ENCODE data around the gene RFXAP.
"Not testable (repeated sequence)": the region's sequence is repeated elsewhere in the genome, so short reads cannot be mapped to it uniquely, and the experiment has no call there.

RFXAP gene, protein sequence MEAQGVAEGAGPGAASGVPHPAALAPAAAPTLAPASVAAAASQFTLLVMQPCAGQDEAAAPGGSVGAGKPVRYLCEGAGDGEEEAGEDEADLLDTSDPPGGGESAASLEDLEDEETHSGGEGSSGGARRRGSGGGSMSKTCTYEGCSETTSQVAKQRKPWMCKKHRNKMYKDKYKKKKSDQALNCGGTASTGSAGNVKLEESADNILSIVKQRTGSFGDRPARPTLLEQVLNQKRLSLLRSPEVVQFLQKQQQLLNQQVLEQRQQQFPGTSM

DNA sequence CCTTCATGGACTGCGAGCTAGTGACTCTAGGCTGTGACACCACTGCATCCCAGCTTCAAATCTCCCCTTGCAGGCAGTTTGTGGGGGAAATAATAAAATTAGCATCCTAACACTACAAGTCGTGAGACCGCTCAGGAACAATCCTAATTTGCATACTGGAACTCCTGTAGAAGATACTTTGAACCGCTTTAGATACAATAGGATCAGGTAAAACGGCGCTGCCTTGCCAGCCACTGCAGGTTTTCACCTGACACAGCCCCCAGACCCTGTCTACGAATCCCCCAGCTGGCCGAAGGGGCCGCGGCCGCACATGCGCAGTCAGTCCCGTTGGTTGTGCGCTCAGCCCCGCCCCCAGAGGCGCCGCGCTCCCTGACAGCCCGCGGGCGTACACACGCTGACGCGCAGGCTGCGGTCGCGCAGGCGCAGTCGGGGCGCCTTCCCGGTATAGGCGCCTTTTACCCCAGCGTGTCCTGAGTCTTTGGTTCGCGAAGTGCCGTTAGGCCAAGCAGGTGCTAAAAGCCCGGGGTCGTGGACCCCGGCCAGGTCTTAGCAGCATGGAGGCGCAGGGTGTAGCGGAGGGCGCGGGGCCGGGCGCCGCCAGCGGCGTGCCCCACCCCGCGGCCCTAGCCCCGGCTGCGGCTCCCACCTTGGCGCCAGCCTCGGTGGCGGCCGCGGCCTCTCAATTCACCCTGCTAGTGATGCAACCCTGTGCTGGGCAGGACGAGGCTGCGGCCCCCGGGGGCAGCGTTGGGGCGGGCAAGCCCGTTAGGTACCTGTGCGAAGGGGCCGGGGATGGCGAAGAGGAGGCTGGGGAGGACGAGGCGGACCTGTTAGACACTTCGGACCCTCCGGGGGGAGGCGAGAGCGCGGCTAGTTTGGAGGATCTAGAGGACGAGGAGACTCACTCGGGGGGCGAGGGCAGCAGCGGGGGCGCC, at the start of gene RFXAP:
TSS of gene RFXAP (plus strand) at position 419 of the 935 bp plus-strand sequence. CDS start at position 555, 136 bp downstream.
- DNase-seq (ENCODE audit: low read depth in 2 of 2) = peak; percentile 80 to 81

DNA sequence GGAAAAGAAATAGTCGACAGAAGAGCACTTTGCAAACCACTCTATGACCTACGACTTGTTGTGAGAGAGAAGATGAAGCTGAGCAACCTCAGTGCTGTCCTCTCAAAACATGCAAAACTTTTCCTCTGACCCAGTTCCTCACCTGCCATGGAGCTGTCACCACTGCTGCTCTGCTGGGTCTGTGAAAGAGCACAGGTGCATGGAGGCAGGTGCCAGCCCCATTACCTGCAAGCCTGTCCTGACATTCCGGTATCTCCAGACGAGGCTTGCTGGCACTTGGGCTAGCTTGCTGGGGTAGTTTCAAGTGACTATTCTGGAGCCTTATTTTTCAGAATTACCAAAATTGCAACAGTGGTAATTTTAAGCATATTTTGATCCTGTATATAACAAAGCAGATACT, 49.5 kb upstream of the RFXAP start:
- DNase-seq (ENCODE audit: low read depth in 2 of 2) = no peak

DNA sequence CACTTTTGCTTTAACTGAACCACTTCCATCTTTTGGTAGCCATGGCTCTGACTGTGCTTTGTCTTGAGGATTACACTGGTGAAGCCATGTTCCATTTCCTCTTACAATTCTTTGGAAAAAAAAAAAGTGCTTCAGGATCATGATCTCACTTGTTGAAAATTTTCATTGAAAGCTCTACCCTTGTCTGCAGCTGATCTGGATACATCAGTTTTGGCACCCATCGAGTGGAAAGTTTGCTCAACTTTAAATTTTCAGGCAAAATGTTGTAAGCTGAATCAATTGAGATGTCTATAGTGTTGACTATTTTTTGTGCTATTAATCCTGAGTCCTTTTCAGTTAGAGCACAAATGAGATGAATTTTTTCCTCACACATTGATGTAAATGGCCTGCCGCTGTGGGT, 48.3 kb upstream of the RFXAP start:
- DNase-seq (ENCODE audit: low read depth in 2 of 2) = no peak

DNA sequence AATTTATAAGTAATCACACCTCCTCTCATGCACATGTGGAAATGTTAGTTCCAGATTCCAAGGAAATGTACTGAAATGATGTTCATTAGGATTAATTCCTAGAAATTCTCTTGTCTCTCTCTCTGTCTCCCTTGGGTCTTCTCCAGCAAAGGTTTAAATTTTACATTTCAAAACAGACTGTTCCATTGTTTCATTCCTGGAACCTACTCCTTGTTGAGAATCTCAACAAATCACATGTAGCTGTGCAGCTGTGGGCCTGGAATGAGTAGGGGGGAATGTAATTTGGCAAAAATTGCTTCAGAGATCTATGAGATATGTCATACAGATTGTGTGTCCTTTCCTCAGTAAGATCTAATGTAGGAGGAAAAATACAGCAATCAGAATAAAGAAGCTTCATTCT, 46.2 kb upstream of the RFXAP start:
- no peak for DNase-seq (ENCODE audit: low read depth in 2 of 2)

DNA sequence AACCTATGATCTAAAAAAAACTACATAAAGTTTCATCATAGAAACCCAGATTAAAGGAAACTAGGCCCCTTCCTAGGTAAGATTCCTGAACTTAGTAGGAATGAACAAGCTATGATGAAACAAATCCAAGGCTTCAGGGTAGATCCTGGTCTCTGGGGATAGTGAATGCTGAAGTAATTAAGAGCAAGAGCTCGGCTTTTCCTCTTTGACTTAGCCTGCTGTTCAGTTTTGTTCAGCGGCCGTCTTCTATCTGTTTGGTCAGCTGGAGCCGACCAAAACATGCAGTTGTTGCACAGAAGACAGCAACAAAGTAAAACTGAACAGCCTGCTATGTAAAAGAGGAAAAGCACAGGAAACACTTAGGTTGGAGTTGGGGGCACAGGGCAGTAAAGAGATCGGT, 44.1 kb upstream of the RFXAP start:
- DNase-seq (ENCODE audit: low read depth in 2 of 2) = no peak

DNA sequence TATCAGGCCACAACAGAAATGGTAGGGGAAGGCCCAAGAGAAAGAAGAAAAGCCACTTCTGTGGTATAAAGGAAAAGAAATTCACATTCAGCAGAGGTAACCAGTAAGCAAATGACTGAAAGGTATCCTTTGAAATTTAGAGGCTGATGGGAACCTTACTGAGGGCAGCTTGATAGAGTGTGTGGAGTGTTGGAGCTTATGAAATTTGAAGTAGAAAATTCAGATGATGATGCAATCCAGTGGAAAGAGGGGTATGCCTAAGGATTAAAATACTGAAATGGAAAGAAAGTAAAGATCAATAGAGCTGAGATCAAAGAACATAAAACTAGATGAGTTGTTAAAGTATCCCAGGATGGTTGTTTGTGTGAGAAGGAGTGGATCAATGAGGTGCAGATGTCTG, 42.8 kb upstream of the RFXAP start:
- DNase-seq (ENCODE audit: low read depth in 2 of 2) = no peak

DNA sequence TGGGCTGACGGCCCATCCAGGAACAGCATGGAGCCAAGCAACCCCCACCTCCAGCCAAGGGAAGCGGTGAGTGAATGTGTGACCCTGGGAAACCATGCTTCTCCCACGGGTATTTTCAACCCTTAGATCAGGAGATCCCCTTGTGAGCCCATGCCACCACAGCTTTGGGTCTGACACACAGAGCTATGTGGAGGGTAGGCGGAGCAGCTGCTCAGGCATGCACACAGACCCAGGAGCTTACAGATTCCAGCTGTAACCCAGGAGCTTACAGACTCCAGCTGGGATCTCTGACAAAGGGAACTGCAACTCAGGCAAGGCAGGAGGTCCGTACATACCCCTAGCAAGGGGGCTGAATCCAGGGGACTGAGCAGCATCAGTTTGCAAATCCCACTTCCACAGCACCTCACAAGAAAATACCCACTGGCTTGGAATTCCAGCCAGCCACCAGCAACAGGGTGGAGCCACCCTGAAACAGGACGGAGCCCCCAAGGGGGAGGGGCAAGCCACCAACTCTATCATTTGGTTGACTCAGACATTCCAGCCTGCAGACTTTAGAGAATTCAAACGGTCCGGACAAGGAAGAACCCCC, 40.8 kb upstream of the RFXAP start:
- no peak for DNase-seq (ENCODE audit: low read depth in 2 of 2)

DNA sequence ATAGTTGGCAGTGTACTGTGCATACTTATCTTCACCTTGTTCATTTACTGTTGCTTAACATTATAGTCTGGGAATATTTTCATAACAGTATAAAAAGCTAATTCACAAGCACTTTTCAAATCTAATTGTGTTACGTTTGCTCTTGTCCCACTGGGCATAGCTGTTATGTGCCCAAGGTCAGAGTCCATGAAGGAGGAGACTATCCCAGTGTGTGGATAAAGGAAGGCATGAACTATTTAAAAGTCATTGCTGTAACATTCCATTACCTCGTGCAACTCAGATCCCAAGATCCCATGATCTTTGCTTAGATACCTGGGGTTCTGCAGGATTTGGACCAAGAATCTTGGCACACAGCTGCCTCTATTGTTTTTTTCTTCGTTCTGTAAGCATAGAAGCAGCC, 35.1 kb upstream of the RFXAP start:
- DNase-seq (ENCODE audit: low read depth in 2 of 2) = no peak

DNA sequence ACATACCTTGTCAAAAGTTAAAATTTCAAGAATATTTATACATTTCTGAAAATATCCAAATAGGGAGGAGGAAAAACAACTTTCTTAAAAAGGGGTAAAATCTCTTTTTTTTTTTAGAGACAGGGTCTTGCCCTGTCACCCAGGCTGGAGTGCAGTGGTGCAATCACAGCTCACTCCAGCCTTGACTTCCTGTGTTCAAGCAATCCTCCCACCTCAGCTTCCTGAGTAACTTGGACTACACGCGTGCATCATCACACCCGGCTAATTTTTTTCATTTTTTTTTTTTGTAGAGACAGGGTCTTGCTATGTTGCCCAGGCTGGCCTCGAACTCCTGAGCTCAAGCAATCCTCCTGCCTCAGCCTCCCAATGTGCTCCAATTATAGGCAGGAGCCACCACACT, 32.8 kb upstream of the RFXAP start:
- not testable (repeated sequence) for DNase-seq (ENCODE audit: low read depth in 2 of 2)

DNA sequence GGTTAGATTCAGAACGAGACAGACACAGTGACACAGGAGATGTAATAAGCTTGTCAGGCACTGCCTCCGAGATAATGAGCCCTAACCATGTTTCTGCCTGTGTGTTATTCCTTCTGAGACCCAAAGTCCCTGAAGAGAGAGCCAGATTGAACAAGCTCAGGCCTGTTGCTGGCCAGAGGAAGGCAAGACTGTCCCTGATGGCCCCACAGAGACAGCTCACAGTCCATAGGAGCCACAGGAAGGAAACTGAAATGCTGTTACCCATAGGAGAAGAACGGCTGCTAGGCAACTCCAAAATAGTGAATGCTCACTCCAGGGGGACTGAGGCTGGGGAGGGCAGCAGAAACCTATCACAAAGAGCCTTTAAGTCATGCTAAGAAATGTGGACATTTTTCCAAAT, 31.8 kb upstream of the RFXAP start:
- no peak for DNase-seq (ENCODE audit: low read depth in 2 of 2)

DNA sequence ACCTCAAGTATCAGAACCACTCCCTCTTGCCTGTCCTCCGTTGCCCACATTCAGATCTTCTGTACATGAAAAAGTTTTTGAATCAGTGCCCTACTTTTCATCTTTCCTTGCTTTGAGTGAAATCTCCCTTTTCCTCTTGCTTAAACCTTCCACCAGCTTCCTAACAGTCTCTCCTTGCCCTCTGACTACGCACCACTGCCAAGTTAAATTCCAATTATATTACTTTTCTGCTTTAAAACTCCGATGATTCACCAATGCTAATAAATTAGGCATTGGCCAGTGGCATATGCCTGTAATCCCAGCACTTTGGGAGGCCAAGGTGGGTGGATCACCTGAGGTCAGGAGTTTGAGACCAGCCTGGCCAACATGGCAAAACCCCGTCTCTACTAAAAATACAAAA, 30.7 kb upstream of the RFXAP start:
- DNase-seq (ENCODE audit: low read depth in 2 of 2) = no peak

DNA sequence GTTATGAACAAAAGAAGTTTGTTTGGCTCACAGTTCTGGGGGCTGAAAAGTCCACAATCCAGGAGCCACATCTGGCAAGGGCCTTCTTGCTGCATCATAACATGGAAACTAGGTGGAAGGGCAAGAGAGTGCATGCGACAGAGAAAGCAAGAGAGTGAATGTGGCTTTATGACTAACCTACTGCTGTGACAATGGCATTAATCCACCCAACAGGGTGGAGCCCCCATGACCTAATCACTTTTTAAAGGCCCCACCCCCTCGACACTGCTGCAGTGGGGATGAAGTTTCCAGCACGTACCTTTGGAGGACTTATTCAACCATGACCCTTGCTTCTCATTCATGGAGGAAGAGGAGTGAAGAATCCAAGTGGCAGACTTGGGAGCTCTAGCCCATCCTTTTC, 30.0 kb upstream of the RFXAP start:
- no peak for DNase-seq (ENCODE audit: low read depth in 2 of 2)

DNA sequence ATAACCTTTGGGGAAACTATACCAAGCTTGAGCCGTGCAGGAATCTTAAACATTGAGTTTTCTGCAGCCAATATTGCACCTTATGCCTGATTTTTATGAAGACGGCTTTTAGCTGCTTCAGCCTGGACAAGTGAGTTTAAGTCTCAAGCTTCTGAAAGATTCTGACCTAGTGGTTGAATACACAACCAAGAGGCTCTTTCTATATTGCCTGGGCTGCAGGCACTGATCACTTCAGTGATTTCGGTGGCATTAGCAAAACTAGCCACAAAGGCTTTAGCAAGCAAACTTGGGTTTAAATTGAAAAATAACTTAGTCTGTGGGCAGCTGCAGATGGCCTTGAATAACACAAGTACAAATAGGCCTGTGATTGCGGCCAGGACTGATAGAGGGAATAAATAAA, 29.3 kb upstream of the RFXAP start:
- no peak for DNase-seq (ENCODE audit: low read depth in 2 of 2)

DNA sequence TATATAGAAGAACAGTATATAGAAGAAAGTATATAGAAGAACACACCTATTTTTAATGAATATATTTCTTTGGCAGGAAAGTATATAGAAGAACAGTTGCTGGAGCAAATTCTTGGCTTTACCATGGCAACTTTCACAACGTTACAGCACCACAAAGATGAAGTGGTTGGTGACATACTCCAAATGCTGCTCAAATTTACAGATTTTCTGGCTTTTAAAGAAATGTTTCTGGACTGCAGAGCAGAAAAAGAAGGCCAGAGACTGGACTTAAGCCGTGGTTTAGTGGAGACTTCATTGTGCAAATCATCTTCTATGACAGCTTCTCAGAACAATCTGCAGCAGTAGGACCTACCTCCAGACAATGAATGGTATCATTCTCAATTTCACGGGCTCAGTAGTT, 24.3 kb upstream of the RFXAP start:
- no peak for DNase-seq (ENCODE audit: low read depth in 2 of 2)

DNA sequence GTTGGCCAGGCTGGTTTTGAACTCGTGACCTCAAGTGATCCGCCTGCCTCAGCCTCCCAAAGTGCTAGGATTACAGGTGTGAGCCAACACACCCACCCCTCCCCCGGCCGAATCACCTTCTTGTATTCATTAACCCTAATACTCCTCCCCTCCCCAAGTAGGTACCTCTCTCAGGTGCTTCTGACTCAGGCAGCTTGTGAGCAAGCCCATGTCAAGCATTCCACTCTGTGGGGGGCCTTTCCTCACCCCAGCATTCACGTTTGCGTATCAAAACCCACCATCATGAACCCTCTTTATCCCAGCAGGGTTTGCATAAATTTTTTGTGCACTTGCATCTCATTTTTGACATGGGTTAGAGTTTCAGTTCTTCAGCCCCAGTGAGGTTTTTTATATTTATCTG, 23.6 kb upstream of the RFXAP start:
- no peak for DNase-seq (ENCODE audit: low read depth in 2 of 2)

DNA sequence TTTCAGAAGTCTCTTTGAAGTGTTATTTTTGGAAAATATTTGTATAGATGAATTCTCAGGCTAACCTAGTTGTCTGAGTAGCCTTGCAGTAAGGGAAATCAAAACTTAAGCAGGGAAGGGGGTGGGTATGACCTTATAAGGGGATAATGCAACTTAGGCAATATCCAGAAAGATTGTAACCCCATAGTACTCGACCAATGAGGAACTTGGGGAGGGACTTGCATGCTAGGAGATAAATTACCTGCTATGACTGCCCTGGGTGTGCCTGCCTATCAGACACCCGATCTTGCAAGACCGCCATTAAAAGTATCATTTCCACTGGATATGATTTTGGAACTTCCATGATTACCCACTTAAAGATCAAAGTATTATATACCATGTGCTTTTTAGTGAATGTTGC, 23.0 kb upstream of the RFXAP start:
- DNase-seq (ENCODE audit: low read depth in 2 of 2) = no peak

DNA sequence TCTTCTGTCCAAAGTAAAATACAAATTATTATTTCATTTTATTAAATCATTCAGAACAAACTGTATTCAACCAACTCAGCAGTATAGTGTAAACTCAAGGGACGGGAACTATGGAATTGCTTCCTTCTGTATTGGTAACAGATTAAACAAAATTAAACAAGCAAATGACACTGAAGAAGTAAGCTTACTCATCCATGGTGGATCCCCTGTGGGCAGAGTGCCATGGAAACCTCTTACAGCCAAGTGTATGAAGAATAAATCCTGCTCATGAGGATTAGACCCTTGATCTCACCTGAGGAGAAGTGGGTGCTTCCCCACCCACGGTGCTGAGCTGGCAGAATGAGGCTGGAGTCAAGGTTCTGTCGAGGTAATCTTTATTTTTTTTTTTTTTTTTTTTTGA, 18.0 kb upstream of the RFXAP start:
- no peak for DNase-seq (ENCODE audit: low read depth in 2 of 2)

DNA sequence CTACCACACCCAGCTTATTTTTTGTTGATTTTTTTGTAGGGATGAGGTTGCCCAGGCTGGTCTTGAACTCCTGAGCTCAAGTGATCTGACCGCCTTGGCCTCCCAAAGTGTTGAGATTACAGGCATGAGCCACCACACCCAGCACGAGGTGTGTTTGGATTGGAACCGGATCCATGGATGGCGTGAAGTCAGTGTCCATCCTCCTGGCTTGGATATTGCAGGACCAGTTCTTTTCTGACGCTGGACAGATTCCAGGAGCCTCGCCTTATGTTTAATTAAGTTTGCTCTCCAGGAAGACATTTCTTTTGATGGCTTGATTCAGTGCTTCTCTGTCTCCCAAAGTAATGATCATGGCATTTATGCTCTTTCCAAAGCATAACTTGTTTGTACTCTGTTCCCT, 14.4 kb upstream of the RFXAP start:
- DNase-seq (ENCODE audit: low read depth in 2 of 2) = no peak

DNA sequence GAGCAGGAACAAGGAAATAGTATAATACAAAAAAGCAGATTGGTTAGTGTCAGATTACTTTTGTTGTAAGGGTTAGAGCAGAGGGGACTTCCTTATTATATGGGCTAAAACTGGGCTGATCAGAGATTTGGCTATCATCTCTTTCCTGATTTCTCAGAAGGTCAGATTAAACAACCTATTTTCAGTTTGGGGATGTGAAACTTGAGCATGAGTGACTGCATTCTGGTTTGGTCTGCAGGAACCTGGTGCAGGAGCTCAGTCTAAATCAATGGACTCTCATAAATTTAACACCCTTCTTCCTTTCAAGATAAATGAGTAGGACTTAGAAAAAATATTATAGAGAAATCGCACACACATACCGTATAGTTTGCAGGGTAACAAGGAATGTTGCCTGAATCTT, 12.9 kb upstream of the RFXAP start:
- no peak for DNase-seq (ENCODE audit: low read depth in 2 of 2)

DNA sequence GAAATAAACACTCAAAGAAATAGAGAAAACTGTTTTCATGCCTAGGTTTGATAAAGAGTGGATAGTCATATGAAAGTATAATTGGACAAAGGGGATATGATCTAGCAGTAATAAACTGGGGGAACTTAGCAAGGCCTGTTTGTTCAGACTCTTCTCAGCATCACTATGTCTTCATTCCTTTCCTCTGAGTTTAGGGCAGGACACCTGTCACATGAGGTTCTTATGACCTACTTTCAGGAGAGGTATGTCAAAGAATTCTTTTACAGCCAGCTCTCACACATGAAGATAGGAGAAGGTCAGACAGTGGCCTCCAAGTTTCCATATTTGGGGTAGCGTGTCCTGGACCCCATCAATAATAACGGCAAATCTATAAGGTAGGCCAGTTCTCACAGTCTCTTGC, 11.4 kb upstream of the RFXAP start:
- DNase-seq (ENCODE audit: low read depth in 2 of 2) = no peak

DNA sequence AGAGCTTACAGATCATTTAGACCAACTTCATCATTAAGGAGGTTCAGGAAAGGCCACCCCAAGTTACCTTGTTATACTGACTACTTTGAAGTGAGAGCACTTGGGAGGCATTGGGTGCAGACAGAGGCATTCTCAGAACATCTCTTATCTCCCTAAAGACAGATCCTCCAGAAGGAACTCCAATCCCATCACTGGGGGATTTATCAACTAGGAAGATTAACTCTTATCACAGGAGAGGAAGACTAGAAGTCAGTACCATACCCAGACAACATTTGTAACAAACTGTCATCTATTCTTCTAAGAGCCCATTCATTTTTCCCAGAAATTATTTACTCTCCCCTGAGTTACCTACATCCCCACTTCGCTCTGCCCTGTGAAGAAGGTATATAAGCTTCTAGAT, 5.8 kb upstream of the RFXAP start:
- no peak for DNase-seq (ENCODE audit: low read depth in 2 of 2)

DNA sequence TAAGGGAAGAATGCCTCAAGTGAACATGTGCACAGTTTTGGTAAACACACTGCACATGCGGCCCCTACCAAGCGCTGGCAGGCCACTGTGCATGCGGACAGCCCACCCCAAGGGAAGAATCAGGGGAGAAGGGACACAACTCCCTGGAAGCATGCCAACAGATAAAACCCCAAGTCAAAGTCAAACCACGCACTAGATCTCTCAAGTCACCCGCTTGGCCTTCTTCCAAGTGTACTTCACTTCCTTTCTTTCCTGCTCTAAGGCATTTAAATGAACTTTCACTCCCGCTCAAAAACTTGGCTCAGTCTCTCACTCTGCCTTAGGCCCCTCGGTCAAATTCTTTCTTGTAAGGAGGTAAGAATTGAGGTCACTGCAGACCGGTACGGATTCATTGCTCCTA, 4.6 kb upstream of the RFXAP start:
- DNase-seq (ENCODE audit: low read depth in 2 of 2) = no peak

DNA sequence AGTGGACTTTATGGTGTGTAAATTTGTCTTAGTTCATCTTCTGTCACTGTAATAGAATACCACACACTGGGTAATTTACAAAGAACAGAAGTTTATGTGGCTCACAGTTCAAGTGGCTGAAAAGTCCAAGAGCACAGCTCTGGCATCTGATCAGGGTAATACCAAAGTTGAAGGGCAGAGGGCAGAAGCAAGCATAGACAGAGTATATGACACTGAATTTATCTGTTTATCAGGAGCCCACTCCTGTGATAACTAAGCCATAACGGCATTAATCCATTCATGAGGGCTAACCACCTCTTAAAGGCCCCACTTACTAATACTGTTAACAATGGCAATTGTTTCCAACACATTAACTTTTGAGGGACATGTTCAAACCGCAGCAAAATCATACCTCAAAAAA, 4.0 kb upstream of the RFXAP start:
- DNase-seq (ENCODE audit: low read depth in 2 of 2) = no peak
